Measurements from ENCODE around the gene AOPEP.

Gene AOPEP

GRCh38 chr9:94905606-94906005 lies 179.1 kb downstream of the AOPEP start:
- no peak for TF ChIP-seq CTCF (conservative IDR thresholded peaks at IDR 0.05; ENCODE audit: low read depth)
- ChIA-PET POLR2A (ENCODE audit: low non-redundant PET) (no interaction called here), CTCF (no interaction called here)
- H3K27ac ChIP-seq = no peak overlapping the region
- DNase-seq (ENCODE audit: low spot score) = no peak

GRCh38 chr9:94906181-94906580 lies 179.7 kb downstream of the AOPEP start:
- no peak for TF ChIP-seq CTCF (conservative IDR thresholded peaks at IDR 0.05; ENCODE audit: low read depth)
- ChIA-PET CTCF (no interaction called here), POLR2A (ENCODE audit: low non-redundant PET) (no interaction called here)
- no peak overlapping the region for H3K27ac ChIP-seq
- no peak for DNase-seq (ENCODE audit: low spot score)

DNA sequence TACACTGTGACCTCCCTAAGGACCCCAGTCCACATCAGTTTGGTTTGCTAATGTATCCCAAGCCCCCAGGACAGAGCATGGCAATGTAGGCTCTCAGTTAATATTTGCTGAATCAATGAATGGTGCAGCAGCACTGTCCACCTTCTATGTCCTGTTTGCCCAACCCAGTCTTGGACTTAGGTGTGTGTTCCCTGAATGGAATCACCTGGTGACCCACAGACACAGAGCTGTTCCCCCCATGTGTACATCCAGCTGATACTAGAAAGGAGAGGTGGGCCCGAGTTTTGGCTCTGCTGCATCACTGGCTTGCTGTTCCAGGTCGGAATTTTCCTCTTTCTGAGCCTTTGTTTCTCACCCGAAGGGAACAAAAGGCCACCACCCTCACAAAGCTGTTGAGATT lies 180.2 kb downstream of the AOPEP start:
- POLR2A ChIA-PET (ENCODE audit: low non-redundant PET) = no interaction called here
- no peak overlapping the region for H3K27ac ChIP-seq
- CTCF ChIA-PET = no interaction called here
- no peak for TF ChIP-seq CTCF (conservative IDR thresholded peaks at IDR 0.05; ENCODE audit: low read depth)
- no peak for DNase-seq (ENCODE audit: low spot score)

GRCh38 chr9:94907264-94907936 lies 180.9 kb downstream of the AOPEP start:
- TF ChIP-seq CTCF (conservative IDR thresholded peaks at IDR 0.05; ENCODE audit: low read depth) = no peak
- ChIA-PET POLR2A (ENCODE audit: low non-redundant PET) (interaction anchor here (0.5 kb wide), 1 partner anchor 59 kb away, joined by 7 read pairs; no protein-coding TSS in a partner anchor), CTCF (interaction anchor here (1.4 kb wide), 1 partner anchor 10 kb away, joined by 4 read pairs; no protein-coding TSS in a partner anchor)
- peak overlapping the region; percentile 12; the same call in 1 of the 2 replicates for H3K27ac ChIP-seq
- DNase-seq (ENCODE audit: low spot score) = no peak

DNA sequence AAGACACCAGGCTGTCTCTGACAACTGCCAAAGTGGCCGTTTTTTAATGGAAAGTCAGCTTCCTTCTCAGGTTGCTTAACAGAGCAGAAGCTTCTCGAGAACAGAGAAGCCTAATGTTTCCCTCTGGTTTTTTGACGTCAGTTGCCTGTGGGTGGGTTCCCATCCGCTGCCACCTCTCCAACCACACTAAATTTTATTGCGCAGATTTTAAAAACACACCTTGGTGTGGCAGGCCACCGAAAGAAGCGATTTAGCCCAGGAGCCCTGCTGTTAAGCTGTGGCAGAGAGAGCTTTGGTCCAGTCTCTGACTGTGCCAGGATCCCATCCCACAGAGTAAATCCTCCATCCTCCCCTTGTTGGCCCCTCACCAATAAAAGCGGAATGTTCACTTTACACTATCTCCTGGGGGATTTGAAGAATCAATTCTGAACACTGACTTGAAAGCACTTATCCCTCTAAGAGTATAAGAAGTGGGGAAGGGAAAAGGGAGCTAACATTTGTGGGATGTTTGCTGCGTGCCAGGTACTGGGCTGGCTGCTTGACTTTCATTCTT lies 181.6 kb downstream of the AOPEP start:
- DNase-seq (ENCODE audit: low spot score) = no peak
- ChIA-PET CTCF (interaction anchor here (1.4 kb wide), 1 partner anchor 10 kb away, joined by 4 read pairs; no protein-coding TSS in a partner anchor), POLR2A (ENCODE audit: low non-redundant PET) (interaction anchor here (0.5 kb wide), 1 partner anchor 59 kb away, joined by 7 read pairs; no protein-coding TSS in a partner anchor)
- no peak for TF ChIP-seq CTCF (conservative IDR thresholded peaks at IDR 0.05; ENCODE audit: low read depth)
- peak overlapping the region; percentile 12; the same call in 1 of the 2 replicates for H3K27ac ChIP-seq

DNA sequence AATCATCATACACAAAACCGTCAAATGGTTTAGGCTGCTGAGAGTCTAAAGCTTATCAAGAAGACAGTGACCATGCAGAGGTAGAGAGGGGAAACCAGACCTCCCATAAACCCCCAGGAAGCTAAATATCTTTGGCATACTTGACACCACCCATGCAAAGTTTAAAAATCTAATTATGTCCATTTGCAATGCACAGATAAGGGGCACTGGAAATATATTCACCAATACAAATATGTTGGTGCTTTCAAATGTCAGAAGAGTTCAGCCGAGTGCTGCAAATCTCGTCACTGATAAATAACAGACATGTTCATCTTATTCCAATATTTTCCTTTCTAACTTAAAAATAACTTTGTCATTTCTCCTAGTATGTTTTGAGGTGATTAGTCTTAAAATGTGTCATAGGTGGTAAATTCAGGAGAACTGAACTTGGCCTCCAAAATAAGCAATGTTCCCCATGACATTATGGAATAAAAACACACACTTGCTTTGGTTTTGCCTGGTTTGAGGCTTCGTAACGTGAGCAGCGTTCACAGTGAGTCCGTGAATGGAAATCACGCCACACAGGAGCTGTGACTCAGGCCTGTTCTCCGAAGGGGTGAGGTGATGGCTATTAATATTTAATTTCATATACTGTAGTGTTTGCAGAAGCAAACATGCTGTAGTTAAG lies 182.2 kb downstream of the AOPEP start:
- ChIA-PET CTCF (interaction anchor here (1.4 kb wide), 1 partner anchor 9 kb away, joined by 4 read pairs; no protein-coding TSS in a partner anchor), POLR2A (ENCODE audit: low non-redundant PET) (no interaction called here)
- H3K27ac ChIP-seq = no peak overlapping the region
- no peak for DNase-seq (ENCODE audit: low spot score)
- TF ChIP-seq CTCF (conservative IDR thresholded peaks at IDR 0.05; ENCODE audit: low read depth) = no peak
